ENCODE measurements around the gene ABCA5. TPM values are rescaled to one million over a fixed set of nuclear protein-coding genes. Genes with fewer than 3 reads are reported as not detected.

The ABCA5 gene
- total and polyA plus RNA-seq, 9 of the 15 experiments (the other 6 are each of a cell fraction or from before 2014, with no cell fraction given) = 0.74 to 2.3 (median 1.4) TPM

DNA sequence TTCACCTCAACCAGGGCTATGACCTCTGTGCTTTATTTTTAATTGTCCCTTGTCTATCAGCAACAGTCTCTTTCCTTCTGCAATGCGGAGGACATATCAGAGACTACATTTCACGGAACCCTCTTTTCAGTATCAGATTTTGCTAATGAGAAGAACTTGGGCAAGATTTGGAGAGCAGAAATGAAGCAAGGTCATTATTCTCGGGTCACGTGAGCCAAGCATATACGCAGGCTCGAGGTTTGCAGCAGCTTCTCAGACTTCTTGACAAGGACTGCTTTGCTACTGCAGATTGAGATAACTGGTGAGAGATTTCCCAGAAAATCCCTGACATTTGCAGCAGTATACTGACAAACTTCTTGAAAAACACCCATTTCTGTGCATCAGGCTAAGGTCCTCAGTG lies 128.7 kb downstream of the ABCA5 start (continued):
- TF ChIP-seq ZNF431 (CRISPR knock-in tag; IDR thresholded peaks at IDR 0.05) = no peak
- TF ChIP-seq, protein P1, sequence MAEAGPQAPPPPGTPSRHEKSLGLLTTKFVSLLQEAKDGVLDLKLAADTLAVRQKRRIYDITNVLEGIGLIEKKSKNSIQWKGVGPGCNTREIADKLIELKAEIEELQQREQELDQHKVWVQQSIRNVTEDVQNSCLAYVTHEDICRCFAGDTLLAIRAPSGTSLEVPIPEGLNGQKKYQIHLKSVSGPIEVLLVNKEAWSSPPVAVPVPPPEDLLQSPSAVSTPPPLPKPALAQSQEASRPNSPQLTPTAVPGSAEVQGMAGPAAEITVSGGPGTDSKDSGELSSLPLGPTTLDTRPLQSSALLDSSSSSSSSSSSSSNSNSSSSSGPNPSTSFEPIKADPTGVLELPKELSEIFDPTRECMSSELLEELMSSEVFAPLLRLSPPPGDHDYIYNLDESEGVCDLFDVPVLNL (CRISPR knock-in tag; IDR thresholded peaks at IDR 0.05; ENCODE audit: low read depth) = no peak
- no peak for TF ChIP-seq MTF1 (CRISPR knock-in tag; IDR thresholded peaks at IDR 0.05; ENCODE audit: borderline replicate concordance)
- TF ChIP-seq, protein P2, sequence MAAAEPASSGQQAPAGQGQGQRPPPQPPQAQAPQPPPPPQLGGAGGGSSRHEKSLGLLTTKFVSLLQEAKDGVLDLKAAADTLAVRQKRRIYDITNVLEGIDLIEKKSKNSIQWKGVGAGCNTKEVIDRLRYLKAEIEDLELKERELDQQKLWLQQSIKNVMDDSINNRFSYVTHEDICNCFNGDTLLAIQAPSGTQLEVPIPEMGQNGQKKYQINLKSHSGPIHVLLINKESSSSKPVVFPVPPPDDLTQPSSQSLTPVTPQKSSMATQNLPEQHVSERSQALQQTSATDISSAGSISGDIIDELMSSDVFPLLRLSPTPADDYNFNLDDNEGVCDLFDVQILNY (CRISPR knock-in tag; IDR thresholded peaks at IDR 0.05) = no peak
- TF ChIP-seq MYNN (IDR thresholded peaks at IDR 0.05) = no peak
- TF ChIP-seq MYNN (CRISPR knock-in tag; IDR thresholded peaks at IDR 0.05) = no peak
- TF ChIP-seq, protein P3, sequence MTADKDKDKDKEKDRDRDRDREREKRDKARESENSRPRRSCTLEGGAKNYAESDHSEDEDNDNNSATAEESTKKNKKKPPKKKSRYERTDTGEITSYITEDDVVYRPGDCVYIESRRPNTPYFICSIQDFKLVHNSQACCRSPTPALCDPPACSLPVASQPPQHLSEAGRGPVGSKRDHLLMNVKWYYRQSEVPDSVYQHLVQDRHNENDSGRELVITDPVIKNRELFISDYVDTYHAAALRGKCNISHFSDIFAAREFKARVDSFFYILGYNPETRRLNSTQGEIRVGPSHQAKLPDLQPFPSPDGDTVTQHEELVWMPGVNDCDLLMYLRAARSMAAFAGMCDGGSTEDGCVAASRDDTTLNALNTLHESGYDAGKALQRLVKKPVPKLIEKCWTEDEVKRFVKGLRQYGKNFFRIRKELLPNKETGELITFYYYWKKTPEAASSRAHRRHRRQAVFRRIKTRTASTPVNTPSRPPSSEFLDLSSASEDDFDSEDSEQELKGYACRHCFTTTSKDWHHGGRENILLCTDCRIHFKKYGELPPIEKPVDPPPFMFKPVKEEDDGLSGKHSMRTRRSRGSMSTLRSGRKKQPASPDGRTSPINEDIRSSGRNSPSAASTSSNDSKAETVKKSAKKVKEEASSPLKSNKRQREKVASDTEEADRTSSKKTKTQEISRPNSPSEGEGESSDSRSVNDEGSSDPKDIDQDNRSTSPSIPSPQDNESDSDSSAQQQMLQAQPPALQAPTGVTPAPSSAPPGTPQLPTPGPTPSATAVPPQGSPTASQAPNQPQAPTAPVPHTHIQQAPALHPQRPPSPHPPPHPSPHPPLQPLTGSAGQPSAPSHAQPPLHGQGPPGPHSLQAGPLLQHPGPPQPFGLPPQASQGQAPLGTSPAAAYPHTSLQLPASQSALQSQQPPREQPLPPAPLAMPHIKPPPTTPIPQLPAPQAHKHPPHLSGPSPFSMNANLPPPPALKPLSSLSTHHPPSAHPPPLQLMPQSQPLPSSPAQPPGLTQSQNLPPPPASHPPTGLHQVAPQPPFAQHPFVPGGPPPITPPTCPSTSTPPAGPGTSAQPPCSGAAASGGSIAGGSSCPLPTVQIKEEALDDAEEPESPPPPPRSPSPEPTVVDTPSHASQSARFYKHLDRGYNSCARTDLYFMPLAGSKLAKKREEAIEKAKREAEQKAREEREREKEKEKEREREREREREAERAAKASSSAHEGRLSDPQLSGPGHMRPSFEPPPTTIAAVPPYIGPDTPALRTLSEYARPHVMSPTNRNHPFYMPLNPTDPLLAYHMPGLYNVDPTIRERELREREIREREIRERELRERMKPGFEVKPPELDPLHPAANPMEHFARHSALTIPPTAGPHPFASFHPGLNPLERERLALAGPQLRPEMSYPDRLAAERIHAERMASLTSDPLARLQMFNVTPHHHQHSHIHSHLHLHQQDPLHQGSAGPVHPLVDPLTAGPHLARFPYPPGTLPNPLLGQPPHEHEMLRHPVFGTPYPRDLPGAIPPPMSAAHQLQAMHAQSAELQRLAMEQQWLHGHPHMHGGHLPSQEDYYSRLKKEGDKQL (CRISPR knock-in tag; IDR thresholded peaks at IDR 0.05; ENCODE audit: borderline replicate concordance) = no peak
- TF ChIP-seq ZFP30 (CRISPR knock-in tag; IDR thresholded peaks at IDR 0.05; ENCODE audit: borderline replicate concordance) = no peak
- TF ChIP-seq ZNF124 (CRISPR knock-in tag; IDR thresholded peaks at IDR 0.05) = no peak
- no peak for TF ChIP-seq PML (IDR thresholded peaks at IDR 0.05; ENCODE audit: low read length)
- TF ChIP-seq EGR1 (conservative IDR thresholded peaks at IDR 0.05) = no peak
- TF ChIP-seq, protein P4, sequence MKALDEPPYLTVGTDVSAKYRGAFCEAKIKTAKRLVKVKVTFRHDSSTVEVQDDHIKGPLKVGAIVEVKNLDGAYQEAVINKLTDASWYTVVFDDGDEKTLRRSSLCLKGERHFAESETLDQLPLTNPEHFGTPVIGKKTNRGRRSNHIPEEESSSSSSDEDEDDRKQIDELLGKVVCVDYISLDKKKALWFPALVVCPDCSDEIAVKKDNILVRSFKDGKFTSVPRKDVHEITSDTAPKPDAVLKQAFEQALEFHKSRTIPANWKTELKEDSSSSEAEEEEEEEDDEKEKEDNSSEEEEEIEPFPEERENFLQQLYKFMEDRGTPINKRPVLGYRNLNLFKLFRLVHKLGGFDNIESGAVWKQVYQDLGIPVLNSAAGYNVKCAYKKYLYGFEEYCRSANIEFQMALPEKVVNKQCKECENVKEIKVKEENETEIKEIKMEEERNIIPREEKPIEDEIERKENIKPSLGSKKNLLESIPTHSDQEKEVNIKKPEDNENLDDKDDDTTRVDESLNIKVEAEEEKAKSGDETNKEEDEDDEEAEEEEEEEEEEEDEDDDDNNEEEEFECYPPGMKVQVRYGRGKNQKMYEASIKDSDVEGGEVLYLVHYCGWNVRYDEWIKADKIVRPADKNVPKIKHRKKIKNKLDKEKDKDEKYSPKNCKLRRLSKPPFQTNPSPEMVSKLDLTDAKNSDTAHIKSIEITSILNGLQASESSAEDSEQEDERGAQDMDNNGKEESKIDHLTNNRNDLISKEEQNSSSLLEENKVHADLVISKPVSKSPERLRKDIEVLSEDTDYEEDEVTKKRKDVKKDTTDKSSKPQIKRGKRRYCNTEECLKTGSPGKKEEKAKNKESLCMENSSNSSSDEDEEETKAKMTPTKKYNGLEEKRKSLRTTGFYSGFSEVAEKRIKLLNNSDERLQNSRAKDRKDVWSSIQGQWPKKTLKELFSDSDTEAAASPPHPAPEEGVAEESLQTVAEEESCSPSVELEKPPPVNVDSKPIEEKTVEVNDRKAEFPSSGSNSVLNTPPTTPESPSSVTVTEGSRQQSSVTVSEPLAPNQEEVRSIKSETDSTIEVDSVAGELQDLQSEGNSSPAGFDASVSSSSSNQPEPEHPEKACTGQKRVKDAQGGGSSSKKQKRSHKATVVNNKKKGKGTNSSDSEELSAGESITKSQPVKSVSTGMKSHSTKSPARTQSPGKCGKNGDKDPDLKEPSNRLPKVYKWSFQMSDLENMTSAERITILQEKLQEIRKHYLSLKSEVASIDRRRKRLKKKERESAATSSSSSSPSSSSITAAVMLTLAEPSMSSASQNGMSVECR (CRISPR knock-in tag; IDR thresholded peaks at IDR 0.05) = no peak
- peak; percentile 78 for TF ChIP-seq RAD51 (IDR thresholded peaks at IDR 0.05; ENCODE audit: borderline replicate concordance, low read depth)
- no peak for TF ChIP-seq TARDBP (IDR thresholded peaks at IDR 0.05)
- TF ChIP-seq CXXC5 (CRISPR knock-in tag; IDR thresholded peaks at IDR 0.05) = peak; percentile 54
- TF ChIP-seq LCOR (CRISPR knock-in tag; IDR thresholded peaks at IDR 0.05) = no peak
- no peak for TF ChIP-seq RBM14 (IDR thresholded peaks at IDR 0.05; ENCODE audit: borderline replicate concordance, insufficient read depth, low read depth, low read length)
- TF ChIP-seq ARID1B (IDR thresholded peaks at IDR 0.05) = 0 out of 2 replicates have a peak, but pooled peaks have one; percentile 23
- TF ChIP-seq KAT2B (IDR thresholded peaks at IDR 0.05; ENCODE audit: low read depth, low read length) = no peak
